Peyer's patch (tissue), 4 donors: ENCODE results near the gene GPATCH2. TPM values are rescaled to one million over a fixed set of nuclear protein-coding genes. Genes with fewer than 3 reads are reported as not detected.

Source experiments
- DNase-seq, 3 donors: peaks; one replicate each; pipeline ENCODE4 v3.0.0-alpha.2; 2017 to 2019
- H3K27ac ChIP-seq, 4 donors: fragments of 200-600 bp; sonication (generic); one replicate each; pipeline ENCODE4 v1.5.1; 2016 to 2019
- H3K27me3 ChIP-seq, 2 donors: fragments of 200-600 bp; sonication (generic); one replicate each; pipeline ENCODE4 v1.5.1; 2019
- H3K36me3 ChIP-seq, 3 donors: fragments of 200-600 bp; sonication (generic); one replicate each; pipeline ENCODE4 v1.5.1; 2016 to 2019
- H3K4me1 ChIP-seq, 4 donors: fragments of 200-600 bp; sonication (generic); one replicate each; pipeline ENCODE4 v1.5.1; 2016 to 2019
- H3K4me3 ChIP-seq, 4 donors: fragments of 200-600 bp; sonication (generic); 1 replicate in 3 of 4; 2 replicates in 1 of 4; pipeline ENCODE4 v1.5.1; 2016 to 2019; ENCODE audit warnings: mild to moderate bottlenecking in 1 of 4
- H3K9me3 ChIP-seq, 4 donors: fragments of 200-600 bp; sonication (generic); one replicate each; pipeline ENCODE4 v1.5.1; 2016 to 2019; ENCODE audit warnings: mild to moderate bottlenecking in 1 of 4
- CTCF ChIP-seq, 6 experiments: fragments of 450-650 bp in 4 of 6; fragments of 200-600 bp in 2 of 6; sonication (generic) in 1 of 6; IDR thresholded peaks; one replicate each; pipeline ENCODE4 v1.5.1; 2017 to 2019; ENCODE audit warnings: antibody characterized with exemption in 6 of 6, mild to moderate bottlenecking in 3 of 6, moderate library complexity in 1 of 6
- POLR2A ChIP-seq, 2 donors: fragments of 450-650 bp; IDR thresholded peaks; one replicate each; pipeline ENCODE4 v1.5.1; 2017; ENCODE audit warnings: antibody characterized with exemption in 2 of 2, mild to moderate bottlenecking in 2 of 2, moderate library complexity in 2 of 2
- total RNA-seq, 4 donors: library from RNA; depleted of rRNA; stranded (reverse); fragments of >200 nt; gene quantifications; one replicate each; pipeline ENCODE4 v1.1.0, GENCODE V29; 2016

GPATCH2 gene
- total RNA-seq, 4 donors from 2014 or later = 17.5 to 38.0 (median 24.7) TPM

- DNase-seq = no peak
- peaks cover 0 to under 1% (median 0%) of the 10 kb centered on the region in 3 donors for H3K36me3 ChIP-seq
- TF ChIP-seq CTCF (IDR thresholded peaks at IDR 0.05) (no peak), POLR2A (IDR thresholded peaks at IDR 0.05) (no peak)
- H3K9me3 ChIP-seq = no peaks in the 10 kb centered on the region
- no peak overlapping the region for H3K4me3 ChIP-seq
- H3K27me3 ChIP-seq = no peaks in the 10 kb centered on the region
- no peak overlapping the region for H3K27ac ChIP-seq
- no peaks in the 10 kb centered on the region for H3K4me1 ChIP-seq
These were observed 181.5 kb downstream of the GPATCH2 start for GRCh38 chr1:217449370-217449769.

GRCh38 chr1:217443845-217444244 is 187.0 kb downstream of the GPATCH2 start:
- no peak for DNase-seq
- Histone ChIP-seq H3K4me3 (no peak overlapping the region), H3K27ac (no peak overlapping the region), H3K4me1 (no peaks in the 10 kb centered on the region), H3K27me3 (no peaks in the 10 kb centered on the region), H3K36me3 (peaks cover 0 to 7% (median 0%) of the 10 kb centered on the region in 3 donors), H3K9me3 (no peaks in the 10 kb centered on the region)
- TF ChIP-seq POLR2A (IDR thresholded peaks at IDR 0.05) (no peak), CTCF (IDR thresholded peaks at IDR 0.05) (no peak)

GRCh38 chr1:217437376-217437775 is 193.5 kb downstream of the GPATCH2 start:
- no peak overlapping the region for H3K4me3 ChIP-seq
- H3K27me3 ChIP-seq = no peaks in the 10 kb centered on the region
- no peak for DNase-seq
- H3K27ac ChIP-seq = no peak overlapping the region
- H3K9me3 ChIP-seq = no peaks in the 10 kb centered on the region
- no peak for TF ChIP-seq CTCF (IDR thresholded peaks at IDR 0.05)
- no peak for TF ChIP-seq POLR2A (IDR thresholded peaks at IDR 0.05)
- H3K4me1 ChIP-seq = no peaks in the 10 kb centered on the region
- peaks cover 0 to 13% (median 0%) of the 10 kb centered on the region in 3 donors for H3K36me3 ChIP-seq

GRCh38 chr1:217435204-217435603 is 195.7 kb downstream of the GPATCH2 start:
- TF ChIP-seq POLR2A (IDR thresholded peaks at IDR 0.05) (no peak), CTCF (IDR thresholded peaks at IDR 0.05) (no peak)
- Histone ChIP-seq H3K27ac (no peak overlapping the region), H3K4me1 (no peaks in the 10 kb centered on the region), H3K36me3 (peaks cover 0 to 18% (median 0%) of the 10 kb centered on the region in 3 donors), H3K9me3 (no peaks in the 10 kb centered on the region), H3K27me3 (no peaks in the 10 kb centered on the region), H3K4me3 (no peak overlapping the region)
- DNase-seq = no peak

GRCh38 chr1:217433664-217434063 is 197.2 kb downstream of the GPATCH2 start:
- Histone ChIP-seq H3K36me3 (peaks cover 0 to 18% (median 0%) of the 10 kb centered on the region in 3 donors), H3K27me3 (no peaks in the 10 kb centered on the region), H3K27ac (no peak overlapping the region), H3K4me3 (no peak overlapping the region), H3K4me1 (no peaks in the 10 kb centered on the region), H3K9me3 (no peaks in the 10 kb centered on the region)
- DNase-seq = no peak
- TF ChIP-seq CTCF (IDR thresholded peaks at IDR 0.05) = no peak
- TF ChIP-seq POLR2A (IDR thresholded peaks at IDR 0.05) = no peak

- H3K36me3 ChIP-seq = peaks cover 0 to 12% (median 0%) of the 10 kb centered on the region in 3 donors
These were observed 198.6 kb downstream of the GPATCH2 start for GRCh38 chr1:217432339-217432738.

More at GRCh38 chr1:217432339-217432738, 198.6 kb downstream of the GPATCH2 start:
- no peaks in the 10 kb centered on the region for H3K4me1 ChIP-seq
- H3K27me3 ChIP-seq = no peaks in the 10 kb centered on the region
- DNase-seq = no peak
- H3K27ac ChIP-seq = no peak overlapping the region
- TF ChIP-seq CTCF (IDR thresholded peaks at IDR 0.05) (no peak), POLR2A (IDR thresholded peaks at IDR 0.05) (no peak)
- H3K4me3 ChIP-seq = no peak overlapping the region
- H3K9me3 ChIP-seq = no peaks in the 10 kb centered on the region
